Calu3 (cell line): Measurements from ENCODE around the gene CLEC16A. TPM values are rescaled to one million over a fixed set of nuclear protein-coding genes. Genes with fewer than 3 reads are reported as not detected.

ENCODE experiments used
- BruUV-seq: library from RNA; stranded (reverse); fragments of 400-500 nt; replicated peaks from 2 replicates; lab custom pipeline; 2021; lab: Mats Ljungman, UMichigan
- CTCF ChIA-PET: fragments of 300-600 bp; sonication (Branson Sonifier 250); formaldehyde crosslinking; loops from one replicate; lab custom pipeline; 2022; ENCODE audit warnings: antibody characterized with exemption; lab: Charles Lee
- DNase-seq: peaks from one replicate; pipeline ENCODE4 v3.0.0; 2022
- H3K27ac Mint-ChIP-seq: one replicate; pipeline ENCODE4 v1.8.0; 2022; ENCODE audit warnings: mixed read lengths; ENCODE audit not compliant: unreplicated experiment
- H3K27me3 Mint-ChIP-seq: one replicate; pipeline ENCODE4 v1.8.0; 2022; ENCODE audit warnings: mixed read lengths; ENCODE audit not compliant: unreplicated experiment
- H3K36me3 Mint-ChIP-seq: one replicate; pipeline ENCODE4 v1.8.0; 2022; ENCODE audit warnings: mild to moderate bottlenecking, moderate library complexity, mixed read lengths; ENCODE audit not compliant: insufficient read depth, unreplicated experiment
- H3K4me1 Mint-ChIP-seq: one replicate; pipeline ENCODE4 v1.8.0; 2022; ENCODE audit warnings: mild to moderate bottlenecking, low read depth, mixed read lengths; ENCODE audit not compliant: unreplicated experiment
- H3K4me3 Mint-ChIP-seq: one replicate; pipeline ENCODE4 v1.8.0; 2022; ENCODE audit warnings: mild to moderate bottlenecking, low read depth, moderate library complexity, mixed read lengths; ENCODE audit not compliant: unreplicated experiment
- H3K9me3 Mint-ChIP-seq: one replicate; pipeline ENCODE4 v1.8.0; 2022; ENCODE audit warnings: low read depth, mixed read lengths; ENCODE audit not compliant: unreplicated experiment
- CTCF ChIP-seq: fragments of 200-600 bp; IDR thresholded peaks from one replicate; pipeline ENCODE4 v1.8.0; 2022; ENCODE audit warnings: antibody characterized with exemption; ENCODE audit not compliant: unreplicated experiment
- intact Hi-C: fragments of 100-400 bp; cut with micrococcal nuclease; formaldehyde crosslinking; loops from one replicate; pipeline ENCODE4 v1.10.0; 2022; ENCODE audit not compliant: unreplicated experiment
- total RNA-seq: library from RNA; stranded (reverse); gene quantifications from 2 replicates; pipeline ENCODE4 v1.2.3, GENCODE V29; 2022

Gene CLEC16A
- total RNA-seq, 1 experiment from 2014 or later, result 33.0 TPM

DNA sequence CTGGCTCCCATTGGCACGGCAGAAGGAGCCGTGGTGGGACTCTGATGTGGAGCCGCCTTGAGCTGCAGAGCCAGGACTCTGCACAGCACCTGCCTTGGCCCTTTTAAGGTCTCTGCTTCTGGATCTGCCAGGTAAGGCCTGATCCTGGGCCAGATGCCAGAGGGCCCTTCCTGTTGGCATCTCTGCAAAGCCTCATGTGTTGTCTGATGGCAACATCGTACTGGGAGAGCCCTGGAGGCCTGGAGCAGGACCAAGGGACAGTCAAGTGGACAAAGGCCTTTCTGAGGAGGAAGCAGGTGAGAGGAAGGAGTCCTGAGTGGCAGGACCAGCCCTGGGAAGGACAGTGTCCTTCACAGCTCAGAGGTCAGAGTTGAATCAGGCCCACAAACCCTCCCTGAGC is 285.5 kb downstream of the CLEC16A start:
- Mint-ChIP-seq H3K4me3 (no peak overlapping the region), H3K27ac (no peak overlapping the region), H3K9me3 (no peaks in the 10 kb centered on the region), H3K27me3 (no peaks in the 10 kb centered on the region), H3K4me1 (peaks cover 15% of the 10 kb centered on the region), H3K36me3 (no peaks in the 10 kb centered on the region)
- BruUV-seq, result no TSS peak
- CTCF ChIA-PET, result interaction anchor here (0.6 to 1.2 kb wide), 2 partner anchors 12 to 16 kb away, joined by 3 to 7 read pairs; no protein-coding TSS in a partner anchor
- DNase-seq, result peak; percentile 41
- intact Hi-C loops, result no loop called here
- TF ChIP-seq CTCF, result no peak

GRCh38 chr16:11231367-11231970 is 287.1 kb downstream of the CLEC16A start:
- no peak overlapping the region for H3K27ac Mint-ChIP-seq
- no peak overlapping the region for H3K4me3 Mint-ChIP-seq
- H3K36me3 Mint-ChIP-seq, result no peaks in the 10 kb centered on the region
- H3K27me3 Mint-ChIP-seq, result no peaks in the 10 kb centered on the region
- no TSS peak for BruUV-seq
- DNase-seq, result no peak
- no peaks in the 10 kb centered on the region for H3K9me3 Mint-ChIP-seq
- CTCF ChIA-PET, result no interaction called here
- peaks cover 24% of the 10 kb centered on the region for H3K4me1 Mint-ChIP-seq
- intact Hi-C loops, result no loop called here
- TF ChIP-seq CTCF, result no peak

Other genes with a start within 250 kb of the CLEC16A start
- not detected in 2 replicates for gene TEKT5, start 249.6 kb upstream of the CLEC16A start, total RNA-seq
- 35.7 and 35.9 TPM in 2 replicates for gene NUBP1, start 200.7 kb upstream of the CLEC16A start, total RNA-seq
- gene TVP23A, start 125.8 kb upstream of the CLEC16A start, total RNA-seq, result 0.21 TPM in 1 of 2 replicates, not detected in the other
- gene CIITA, start 67.4 kb upstream of the CLEC16A start, total RNA-seq, result 16.3 and 22.4 TPM in 2 replicates
- 32.3 and 40.3 TPM in 2 replicates for gene DEXI, start 2.1 kb upstream of the CLEC16A start, total RNA-seq